T-helper 1 cell (primary cell): Measurements from ENCODE around the gene MBP.

Experiments
- DNase-seq, 5 donors: peaks; one replicate each; pipeline ENCODE4 v3.0.0-alpha.2; 2012 to 2020

The MBP gene

GRCh38 chr18:77046994-77047393 lies 85.6 kb downstream of the MBP start:
- DNase-seq, result no peak

- DNase-seq, result no peak
These were observed 86.2 kb downstream of the MBP start for GRCh38 chr18:77046409-77046808.

- no peak for DNase-seq
These were observed 86.9 kb downstream of the MBP start for GRCh38 chr18:77045677-77046076.

GRCh38 chr18:77044866-77045664 lies 87.5 kb downstream of the MBP start:
- no peak for DNase-seq

GRCh38 chr18:77043541-77044280 lies 88.9 kb downstream of the MBP start:
- DNase-seq, result no peak

GRCh38 chr18:77042583-77042982 lies 90.0 kb downstream of the MBP start:
- no peak for DNase-seq

GRCh38 chr18:77039196-77040130 lies 93.1 kb downstream of the MBP start:
- DNase-seq, result no peak

- DNase-seq, result no peak
These were observed 94.3 kb downstream of the MBP start for GRCh38 chr18:77038182-77038858.

GRCh38 chr18:77037567-77037966 lies 95.0 kb downstream of the MBP start:
- DNase-seq, result no peak

GRCh38 chr18:77035380-77036187 lies 97.0 kb downstream of the MBP start:
- no peak for DNase-seq

GRCh38 chr18:77033575-77033974 lies 99.0 kb downstream of the MBP start:
- no peak for DNase-seq

GRCh38 chr18:77032181-77032701 lies 100.3 kb downstream of the MBP start:
- no peak for DNase-seq

- DNase-seq, result no peak
These were observed 100.9 kb downstream of the MBP start for GRCh38 chr18:77031662-77032061.

GRCh38 chr18:77030201-77030600 lies 102.4 kb downstream of the MBP start:
- no peak for DNase-seq

GRCh38 chr18:77025831-77026363 lies 106.7 kb downstream of the MBP start:
- no peak for DNase-seq

- DNase-seq, result no peak
These were observed 107.5 kb downstream of the MBP start for GRCh38 chr18:77025123-77025522.

GRCh38 chr18:77024476-77024875 lies 108.1 kb downstream of the MBP start:
- no peak for DNase-seq

GRCh38 chr18:77023102-77023782 lies 109.3 kb downstream of the MBP start:
- no peak for DNase-seq

- no peak for DNase-seq
These were observed 110.0 kb downstream of the MBP start for GRCh38 chr18:77022556-77022955.

GRCh38 chr18:77022116-77022515 lies 110.5 kb downstream of the MBP start:
- DNase-seq, result no peak
